Ovary (tissue), 3 donors: Measurements from ENCODE around the gene MRLN.

ENCODE experiments used
- CTCF ChIP-seq, 3 donors: fragments of 450-650 bp in 2 of 3; fragments of 200-600 bp in 1 of 3; IDR thresholded peaks; one replicate each; pipeline versions ENCODE4 v1.5.1 to v1.8.0; 2016 to 2022; ENCODE audit warnings: antibody characterized with exemption in 3 of 3, mild to moderate bottlenecking in 1 of 3
- EP300 ChIP-seq: sonication (generic); formaldehyde crosslinking; IDR thresholded peaks from one replicate; pipeline ENCODE4 v1.6.1; 2017; ENCODE audit warnings: antibody characterized with exemption
- POLR2A ChIP-seq: fragments of 450-650 bp; IDR thresholded peaks from one replicate; pipeline ENCODE4 v1.6.1; 2017; ENCODE audit warnings: antibody characterized with exemption, mild to moderate bottlenecking, moderate library complexity
- donor health status: DM: no; HTN: no; CAD: no.

GRCh38 chr10:59774451-59774850, 21.2 kb upstream of the MRLN start:
- TF ChIP-seq POLR2A (no peak), CTCF (IDR thresholded peaks at IDR 0.05) (no peak), EP300 (no peak)
